H54 (cell line): ENCODE measurements around the gene CYP2A6.

Source experiments
- DNase-seq: peaks from one replicate; pipeline ENCODE4 v3.0.0; 2011; ENCODE audit warnings: low spot score, mixed read lengths; ENCODE audit not compliant: insufficient read length
- FAIRE-seq: peaks from 3 replicates; lab custom pipeline; 2011; peaks lifted over from hg19 to GRCh38; lab: Jason Lieb, UNC
- POLR2A ChIP-seq: IDR thresholded peaks from 2 replicates; pipeline ENCODE4 v1.6.1; 2011; ENCODE audit warnings: low read depth, mild to moderate bottlenecking, low read length

CYP2A6 gene

DNA sequence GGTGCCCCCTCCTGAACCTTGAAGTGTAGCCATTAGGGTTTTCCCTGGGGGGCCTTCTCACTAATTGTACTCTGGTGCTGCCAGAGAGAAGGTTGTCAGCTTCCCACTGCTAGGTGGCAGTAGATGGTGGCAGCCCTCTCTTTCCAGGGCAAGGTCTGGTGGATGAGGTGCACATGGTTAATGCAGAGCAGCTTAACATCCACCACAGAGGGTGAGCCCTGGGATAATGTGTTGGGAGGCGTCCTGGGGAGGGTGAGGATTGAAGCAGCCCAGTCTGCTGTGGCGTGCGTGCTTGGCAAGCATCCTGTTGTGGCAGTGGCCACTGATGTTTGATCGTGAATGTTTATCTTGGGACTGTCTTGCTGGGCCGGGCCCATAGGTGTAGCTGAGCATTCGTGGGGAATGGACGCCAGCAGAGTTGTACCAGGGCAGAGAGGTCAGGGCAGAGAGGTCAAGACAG, 45.4 kb downstream of the CYP2A6 start:
- FAIRE-seq = no peak

DNA sequence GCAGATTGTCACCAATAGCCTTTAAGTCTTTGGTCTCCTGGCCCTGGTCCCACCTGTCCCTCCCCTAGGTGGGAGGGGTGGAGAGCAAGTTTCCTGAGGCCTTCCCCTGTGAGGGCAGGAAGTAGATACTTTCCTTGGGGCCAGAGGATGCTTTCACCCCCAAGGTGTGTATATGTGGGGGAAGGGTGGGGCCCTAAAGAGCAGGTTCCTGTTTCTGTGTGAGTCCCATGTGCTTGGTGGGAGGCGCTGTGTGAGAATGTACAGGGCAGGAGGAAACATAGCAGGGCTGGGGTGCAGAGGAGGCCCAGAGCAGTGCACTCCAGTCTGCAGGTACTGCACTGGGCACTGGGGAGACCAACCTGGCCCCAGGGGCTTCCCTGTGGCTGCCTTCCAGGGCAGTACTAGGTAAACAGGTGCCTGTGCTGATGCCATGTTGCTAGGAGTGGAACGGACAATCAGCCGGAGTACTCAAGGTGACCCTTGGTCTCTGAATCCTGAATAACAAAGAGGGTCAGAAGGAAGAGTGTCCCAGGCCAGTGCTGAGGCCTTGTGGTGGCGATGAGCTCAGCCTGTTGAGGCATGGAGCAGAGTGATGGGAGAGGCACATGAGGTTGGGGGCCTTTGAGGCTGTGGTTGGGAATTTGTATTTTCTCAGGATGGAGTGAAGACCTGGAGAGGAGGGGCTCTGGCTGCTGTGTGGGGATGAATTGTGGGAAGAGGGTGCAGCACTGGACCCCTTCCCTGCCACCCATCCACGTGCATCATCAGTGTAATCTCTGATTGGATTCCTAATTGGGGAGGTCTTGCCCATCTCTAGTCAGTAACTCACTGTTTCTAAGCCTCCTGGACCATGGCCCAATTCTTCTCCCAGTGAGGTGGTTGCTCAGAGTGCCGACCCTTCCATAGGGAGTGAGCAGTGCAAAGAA, 46.1 kb downstream of the CYP2A6 start:
- TF ChIP-seq POLR2A = no peak
- FAIRE-seq (no peak), DNase-seq (no peak)

More for the DNA sequence above, 45.4 kb downstream of the CYP2A6 start:
- DNase-seq = no peak
- no peak for TF ChIP-seq POLR2A

DNA sequence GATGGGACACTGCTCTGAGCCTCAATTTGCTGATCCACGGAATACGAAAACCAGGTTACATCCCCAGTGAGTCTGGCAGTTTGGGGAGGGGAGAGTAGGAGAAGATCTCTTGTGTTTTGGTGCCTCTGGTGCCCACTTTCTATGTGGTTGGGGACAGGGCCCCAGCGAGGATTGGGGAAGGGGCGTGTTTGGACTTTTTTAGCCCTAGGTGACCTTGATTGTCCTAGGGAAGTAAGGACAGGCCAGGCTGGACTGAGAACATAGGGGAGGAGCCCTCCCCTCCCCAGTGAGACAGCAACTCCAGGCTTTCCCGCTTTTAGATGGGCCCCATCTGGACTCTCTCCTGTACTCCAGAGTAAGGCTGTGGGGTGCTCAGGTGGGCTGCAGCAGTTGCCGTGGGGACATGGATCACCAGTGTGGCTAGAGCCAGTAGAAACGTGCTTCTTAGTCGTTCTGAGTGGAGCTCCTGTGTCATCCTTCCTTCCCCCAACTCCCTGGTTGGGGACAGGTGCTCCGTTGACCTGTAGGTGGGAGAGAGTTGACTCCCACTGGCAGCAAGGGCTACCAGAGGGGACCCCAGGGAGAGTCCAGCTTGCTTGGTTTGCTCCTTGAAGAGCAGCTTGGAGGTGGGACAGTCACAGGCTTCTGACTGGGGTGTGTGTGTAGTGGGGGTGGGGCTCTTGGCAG, 46.9 kb downstream of the CYP2A6 start:
- FAIRE-seq (no peak), DNase-seq (no peak)
- no peak for TF ChIP-seq POLR2A

DNA sequence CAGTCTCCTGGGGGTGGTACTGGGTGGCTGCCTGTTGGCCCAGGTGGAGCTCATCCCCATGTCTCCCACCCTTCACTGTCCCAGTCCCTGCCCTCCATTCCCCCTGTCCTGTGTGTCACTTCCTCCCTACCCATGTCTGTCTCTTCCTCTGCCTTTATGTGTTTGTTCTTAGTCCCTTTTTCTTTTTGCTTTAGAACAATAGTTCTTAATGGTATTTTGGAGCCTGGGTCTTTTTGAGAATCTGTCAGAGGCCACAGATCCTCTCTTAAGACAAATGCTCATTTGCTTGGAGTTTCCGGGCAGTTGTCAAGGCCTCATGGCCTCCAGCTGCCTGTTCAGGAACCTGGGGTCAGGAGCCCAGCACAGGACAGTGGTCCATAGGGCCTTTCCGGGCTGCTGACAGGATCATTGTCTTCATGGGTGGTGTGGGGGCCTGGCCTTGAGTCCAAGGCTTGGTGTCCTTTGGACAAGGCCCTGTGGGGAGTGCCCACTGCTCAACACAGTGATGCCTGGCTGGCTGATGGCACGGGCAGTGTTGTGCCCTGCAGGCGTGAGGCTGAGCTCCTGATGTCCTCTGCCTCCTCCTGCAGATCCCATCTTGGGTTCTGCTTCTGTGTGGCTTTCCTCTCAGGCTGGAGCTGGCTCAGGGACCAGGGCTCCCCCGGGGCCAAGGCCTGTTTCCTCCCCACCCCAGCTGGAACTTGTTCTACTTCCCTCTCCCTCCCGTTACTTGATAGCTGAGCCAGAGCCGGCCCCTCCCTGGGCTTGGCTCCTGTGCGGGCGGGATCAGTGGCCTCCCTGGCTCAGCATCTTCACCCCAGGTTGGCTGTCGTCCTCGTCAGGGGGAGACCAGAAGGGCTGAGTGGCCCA, 47.7 kb downstream of the CYP2A6 start:
- no peak for TF ChIP-seq POLR2A
- DNase-seq (no peak), FAIRE-seq (no peak)

- TF ChIP-seq POLR2A = no peak
- no peak for FAIRE-seq
- DNase-seq = no peak
These were observed 48.6 kb downstream of the CYP2A6 start for GRCh38 chr19:40801426-40802299.

DNA sequence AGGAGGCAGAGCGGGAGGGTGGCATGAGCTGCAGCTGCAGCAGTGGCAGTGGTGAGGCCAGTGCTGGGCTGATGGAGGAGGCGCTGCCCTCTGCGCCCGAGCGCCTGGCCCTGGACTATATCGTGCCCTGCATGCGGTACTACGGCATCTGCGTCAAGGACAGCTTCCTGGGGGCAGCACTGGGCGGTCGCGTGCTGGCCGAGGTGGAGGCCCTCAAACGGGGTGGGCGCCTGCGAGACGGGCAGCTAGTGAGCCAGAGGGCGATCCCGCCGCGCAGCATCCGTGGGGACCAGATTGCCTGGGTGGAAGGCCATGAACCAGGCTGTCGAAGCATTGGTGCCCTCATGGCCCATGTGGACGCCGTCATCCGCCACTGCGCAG, 49.3 kb downstream of the CYP2A6 start:
- no peak for TF ChIP-seq POLR2A
- DNase-seq (no peak), FAIRE-seq (no peak)

- no peak for DNase-seq
- no peak for FAIRE-seq
- TF ChIP-seq POLR2A = no peak
These were observed 49.8 kb downstream of the CYP2A6 start for GRCh38 chr19:40800339-40800996.

- DNase-seq = peak; percentile 35
- FAIRE-seq = no peak
- TF ChIP-seq POLR2A = no peak
These were observed 50.5 kb downstream of the CYP2A6 start for GRCh38 chr19:40799558-40800338.

DNA sequence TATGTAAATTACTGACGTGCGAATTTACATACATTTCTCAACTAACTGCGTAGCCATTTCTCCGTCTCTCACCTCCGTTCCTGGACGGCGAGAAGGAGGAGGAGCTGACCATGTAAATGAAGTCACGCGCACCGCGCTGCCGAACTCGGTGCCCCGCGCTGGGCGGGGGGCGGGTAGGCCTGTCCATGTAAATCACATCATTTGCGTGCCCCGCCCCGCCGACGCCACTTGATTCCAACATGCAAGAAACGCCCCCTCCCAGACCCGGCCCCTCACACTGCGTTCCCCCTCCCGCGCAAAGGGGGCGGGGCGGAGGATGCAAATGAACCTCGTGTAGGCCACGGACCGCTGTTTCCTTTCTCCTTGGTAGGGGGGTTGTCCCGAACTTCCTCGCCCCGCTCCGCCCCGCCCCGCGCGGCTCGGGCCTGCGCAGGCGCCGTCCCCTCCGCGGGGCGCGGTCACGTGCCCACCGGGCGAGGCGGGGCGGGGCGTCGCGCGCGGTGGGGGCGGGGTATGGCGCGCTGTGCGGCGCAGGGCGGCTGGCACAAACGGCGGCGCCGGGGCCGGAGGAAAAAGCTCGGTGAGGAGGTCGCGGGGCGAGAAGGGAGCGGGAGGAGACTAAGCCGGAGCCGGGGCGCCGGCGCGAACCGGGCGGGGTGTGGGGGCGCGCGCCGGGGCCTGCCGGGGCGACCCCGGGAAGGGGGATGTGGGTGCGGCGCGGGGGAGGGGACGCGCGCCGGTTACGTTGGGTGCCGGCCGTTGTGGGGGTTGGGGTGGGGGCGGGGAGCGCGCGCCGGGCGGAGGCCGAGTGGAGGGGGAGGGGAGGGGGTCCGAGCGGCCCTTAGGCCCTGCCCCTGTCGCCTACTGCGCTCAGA, 51.3 kb downstream of the CYP2A6 start, which contains the start of gene EGLN2:
Gene EGLN2, plus strand, starts transcription at position 509 of the 875 bp plus-strand sequence. CDS start 1,382 bp downstream, outside the sequence.
- peak; percentile 60 for FAIRE-seq
- TF ChIP-seq POLR2A = peak; percentile 77

DNA sequence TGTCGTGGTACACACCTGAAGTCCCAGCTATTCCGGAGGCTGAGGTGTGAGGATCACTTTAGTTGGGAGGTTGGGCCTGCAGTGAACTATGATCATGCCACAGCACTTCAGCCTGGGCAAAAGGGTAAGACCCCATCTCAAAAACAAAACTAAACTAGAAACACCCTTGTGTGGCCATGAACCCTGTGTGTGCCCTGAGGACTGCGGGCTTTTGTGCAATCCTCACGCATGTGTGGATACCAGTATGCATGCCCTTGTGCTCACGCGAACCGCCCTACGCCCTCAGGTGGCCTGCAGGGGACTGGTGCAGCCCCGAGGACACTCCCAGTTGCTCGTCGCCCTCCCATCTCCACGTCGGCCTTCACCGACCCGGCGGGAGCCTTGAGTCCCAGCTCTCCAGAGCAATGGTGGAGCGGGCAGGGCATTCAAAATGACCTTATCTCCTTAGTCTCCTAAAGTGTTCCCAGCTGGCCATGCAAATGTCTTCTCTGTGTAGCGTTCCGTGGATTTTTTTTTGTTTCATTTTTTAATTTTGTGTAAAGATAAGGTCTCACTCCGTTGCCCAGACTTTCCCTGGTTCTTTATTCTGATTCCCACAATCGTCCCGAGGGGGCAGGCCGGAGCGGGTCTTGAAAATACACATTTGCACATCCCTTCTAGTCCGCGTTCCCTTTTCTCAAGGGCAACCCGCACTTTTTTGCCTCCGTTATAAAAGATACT, 52.1 kb downstream of the CYP2A6 start:
- no peak for TF ChIP-seq POLR2A
- DNase-seq (peak; percentile 71), FAIRE-seq (no peak)

More for the DNA sequence above, 51.3 kb downstream of the CYP2A6 start, which contains the start of gene EGLN2:
- peak; percentile 97 for DNase-seq
